ENCODE measurements around the gene NT5DC4.
"Not testable (repeated sequence)": the region's sequence is repeated elsewhere in the genome, so short reads cannot be mapped to it uniquely, and the experiment has no call there.

The NT5DC4 gene

DNA sequence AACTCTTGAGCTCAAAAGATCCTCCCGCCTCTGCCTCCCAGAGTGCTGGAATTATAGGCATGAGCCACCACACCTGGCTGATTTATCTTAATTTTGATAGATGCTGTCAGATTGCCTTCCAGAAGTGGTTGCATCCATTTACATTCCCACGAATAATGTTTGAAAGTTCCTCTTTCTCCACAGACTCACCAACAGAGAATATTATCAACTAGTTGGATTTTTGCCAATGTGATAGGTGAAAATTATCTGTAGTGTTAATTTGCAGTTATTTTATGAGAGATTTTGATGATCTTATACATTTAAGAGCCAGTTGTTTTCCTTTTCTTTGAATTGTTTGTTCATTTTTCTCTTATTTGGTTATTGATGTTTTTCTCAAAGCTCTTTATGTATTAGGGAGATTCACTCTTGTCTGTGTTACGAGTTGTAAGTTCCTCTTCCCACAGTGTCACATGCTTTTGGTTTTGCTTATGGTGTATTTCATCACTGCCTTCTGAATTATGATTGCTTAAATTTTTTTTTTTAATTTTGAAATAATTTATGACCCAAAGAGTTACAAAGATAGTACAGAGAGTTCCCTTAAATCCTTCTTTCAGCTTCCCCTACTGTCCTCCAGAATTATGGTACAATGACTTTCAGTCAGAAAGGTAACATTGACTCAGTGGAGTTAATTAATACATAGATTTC lies 20.7 kb upstream of the NT5DC4 start:
- no peak for DNase-seq (ENCODE audit: low read depth)

- no peak for DNase-seq (ENCODE audit: low read depth)
Observed at GRCh38 chr2:112701052-112701451, 19.8 kb upstream of the NT5DC4 start.

GRCh38 chr2:112703684-112704083 lies 17.1 kb upstream of the NT5DC4 start:
- no peak for DNase-seq (ENCODE audit: low read depth)

DNA sequence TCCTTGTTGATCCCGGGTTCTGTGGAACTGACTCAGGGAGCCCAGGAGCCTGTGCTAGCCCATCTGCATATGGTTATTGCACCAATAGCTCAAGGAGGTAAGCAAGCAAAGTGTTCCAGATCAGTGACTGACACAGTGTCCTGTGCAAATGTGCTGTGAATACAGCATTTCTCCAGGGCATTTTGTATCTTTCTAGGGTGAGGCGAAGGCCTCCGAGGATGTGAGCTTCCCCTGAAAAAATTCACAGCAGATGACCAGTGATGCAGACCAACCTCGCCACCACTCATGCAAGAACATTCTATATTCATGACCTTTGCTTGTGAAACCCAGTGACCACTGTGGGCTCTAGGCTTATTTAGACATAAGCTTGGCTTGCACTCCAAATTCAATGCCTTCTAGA lies 15.2 kb upstream of the NT5DC4 start:
- no peak for DNase-seq (ENCODE audit: low read depth)

GRCh38 chr2:112706170-112706664 lies 14.6 kb upstream of the NT5DC4 start:
- DNase-seq (ENCODE audit: low read depth) = no peak

DNA sequence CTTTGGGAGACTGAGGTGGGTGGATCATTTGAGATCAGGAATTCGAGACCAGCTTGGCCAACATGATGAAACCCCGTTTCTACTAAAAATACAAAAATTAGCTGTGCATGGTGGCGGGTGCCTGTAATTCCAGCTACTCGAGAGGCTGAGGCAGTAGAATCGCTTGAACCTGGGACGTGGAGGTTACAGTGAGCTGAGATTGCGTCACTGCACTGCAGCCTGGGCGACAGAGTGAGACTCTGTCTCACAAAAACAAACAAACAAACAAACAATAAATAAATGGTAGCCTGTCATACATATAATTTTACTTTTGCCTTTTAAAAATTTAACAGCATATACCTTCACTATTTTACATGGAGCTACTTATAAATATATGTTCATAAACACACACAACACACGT lies 13.9 kb upstream of the NT5DC4 start:
- not testable (repeated sequence) for DNase-seq (ENCODE audit: low read depth)

DNA sequence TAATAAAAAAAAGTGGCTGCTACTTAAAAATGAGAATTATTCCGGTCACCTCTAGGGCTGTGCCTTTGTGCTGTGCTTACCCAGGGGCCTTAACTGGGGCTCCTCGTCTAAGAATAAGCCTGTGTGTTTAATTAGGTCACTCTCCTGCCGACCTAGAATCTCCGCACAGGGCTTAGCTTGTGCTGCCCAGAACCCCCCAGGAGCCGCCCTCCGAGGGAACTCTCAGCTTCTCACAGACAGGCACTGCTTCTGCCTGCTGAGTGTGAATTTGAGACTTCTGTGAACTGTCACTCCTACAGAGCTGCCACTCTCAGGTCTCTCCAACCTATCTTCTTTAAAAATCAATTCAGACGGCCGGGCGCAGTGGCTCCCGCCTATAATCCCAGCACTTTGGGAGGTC lies 11.9 kb upstream of the NT5DC4 start:
- DNase-seq (ENCODE audit: low read depth) = no peak

- DNase-seq (ENCODE audit: low read depth) = no peak
Observed at GRCh38 chr2:112709703-112710102, 11.1 kb upstream of the NT5DC4 start.

GRCh38 chr2:112710956-112711750 lies 9.7 kb upstream of the NT5DC4 start:
- DNase-seq (ENCODE audit: low read depth) = no peak

GRCh38 chr2:112712465-112712864 lies 8.4 kb upstream of the NT5DC4 start:
- no peak for DNase-seq (ENCODE audit: low read depth)

DNA sequence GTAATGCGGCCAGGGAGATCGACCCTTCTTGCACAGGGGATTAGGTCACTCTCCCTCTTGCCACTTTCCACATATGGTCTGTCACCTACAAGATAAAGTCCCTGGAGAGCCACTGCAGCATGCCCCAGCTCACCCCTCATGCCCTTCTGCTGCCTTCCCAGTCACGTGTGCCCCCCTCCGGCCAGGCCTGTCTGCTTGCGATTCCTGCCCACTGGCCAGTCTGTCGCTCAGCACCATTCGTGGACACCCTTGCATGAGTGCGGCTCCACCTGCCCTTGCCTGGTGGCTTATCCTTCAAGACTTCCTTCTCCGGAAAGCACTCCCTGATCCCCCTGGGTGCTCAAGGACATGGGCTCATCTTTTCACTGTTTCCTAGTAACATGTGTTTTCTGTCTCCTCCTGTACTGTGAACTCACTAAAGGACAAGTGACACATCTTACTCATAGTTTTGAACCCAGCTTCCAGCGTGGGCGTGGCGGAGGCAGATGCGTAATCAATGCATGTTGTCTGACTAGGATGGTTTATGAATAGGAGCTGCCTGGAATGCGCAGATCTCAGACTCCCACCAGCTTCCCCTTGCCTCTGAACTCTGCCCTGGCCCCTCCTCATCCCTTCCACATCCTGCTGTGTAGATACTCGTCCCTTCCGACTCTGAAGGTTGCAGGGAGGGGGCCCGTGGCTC lies 7.8 kb upstream of the NT5DC4 start:
- no peak for DNase-seq (ENCODE audit: low read depth)

- DNase-seq (ENCODE audit: low read depth) = no peak
Observed at GRCh38 chr2:112713585-112713925, 7.3 kb upstream of the NT5DC4 start.

DNA sequence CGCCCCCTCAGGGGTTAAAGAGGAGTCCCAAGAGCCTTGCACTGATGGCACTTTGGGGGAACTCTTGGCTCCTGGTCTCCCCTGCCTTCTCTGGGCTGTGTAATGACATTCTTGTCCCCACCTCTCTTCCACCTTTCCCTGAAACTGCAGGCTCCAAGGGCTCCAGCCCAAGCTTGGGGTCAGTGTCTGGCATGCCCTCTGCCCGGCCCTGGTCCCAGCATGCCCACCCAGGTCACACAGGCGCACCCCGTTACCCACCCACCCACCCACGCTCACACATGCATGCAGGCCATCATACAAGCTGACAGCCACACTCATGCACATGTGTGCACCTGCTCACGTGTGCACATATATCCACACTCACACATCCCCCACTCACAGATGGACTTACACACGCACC lies 6.9 kb upstream of the NT5DC4 start:
- no peak for DNase-seq (ENCODE audit: low read depth)

- no peak for DNase-seq (ENCODE audit: low read depth)
Observed at GRCh38 chr2:112714331-112714730, 6.5 kb upstream of the NT5DC4 start.

GRCh38 chr2:112714836-112715631 lies 5.8 kb upstream of the NT5DC4 start:
- no peak for DNase-seq (ENCODE audit: low read depth)

DNA sequence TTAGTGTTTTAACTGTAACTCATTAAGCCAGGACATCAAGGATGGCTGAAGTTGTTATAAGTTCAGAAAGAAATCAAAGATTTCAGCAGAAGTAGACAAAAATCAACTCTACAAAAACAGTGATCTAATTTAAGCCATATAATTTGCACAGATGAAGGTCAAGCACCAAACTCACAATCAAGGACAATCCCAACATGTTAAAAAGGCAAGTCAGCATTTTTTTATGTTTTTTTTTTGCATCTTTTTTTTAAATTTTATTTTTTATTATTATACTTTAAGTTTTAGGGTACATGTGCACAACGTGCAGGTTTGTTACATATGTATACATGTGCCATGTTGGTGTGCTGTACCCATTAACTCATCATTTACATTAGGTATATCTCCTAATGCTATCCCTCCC lies 4.7 kb upstream of the NT5DC4 start:
- not testable (repeated sequence) for DNase-seq (ENCODE audit: low read depth)

- not testable (repeated sequence) for DNase-seq (ENCODE audit: low read depth)
Observed at GRCh38 chr2:112716826-112717352, 3.9 kb upstream of the NT5DC4 start.

- DNase-seq (ENCODE audit: low read depth) = no peak
Observed at GRCh38 chr2:112718863-112719370, 1.9 kb upstream of the NT5DC4 start.

GRCh38 chr2:112721819-112722522 lies 1.2 kb downstream of the NT5DC4 start:
- DNase-seq (ENCODE audit: low read depth) = no peak

- DNase-seq (ENCODE audit: low read depth) = no peak
Observed at GRCh38 chr2:112722816-112723546, 2.2 kb downstream of the NT5DC4 start.
